Measurements from ENCODE around the gene CYP17A1.
"Not testable (repeated sequence)": the region's sequence is repeated elsewhere in the genome, so short reads cannot be mapped to it uniquely, and the experiment has no call there.

DNA sequence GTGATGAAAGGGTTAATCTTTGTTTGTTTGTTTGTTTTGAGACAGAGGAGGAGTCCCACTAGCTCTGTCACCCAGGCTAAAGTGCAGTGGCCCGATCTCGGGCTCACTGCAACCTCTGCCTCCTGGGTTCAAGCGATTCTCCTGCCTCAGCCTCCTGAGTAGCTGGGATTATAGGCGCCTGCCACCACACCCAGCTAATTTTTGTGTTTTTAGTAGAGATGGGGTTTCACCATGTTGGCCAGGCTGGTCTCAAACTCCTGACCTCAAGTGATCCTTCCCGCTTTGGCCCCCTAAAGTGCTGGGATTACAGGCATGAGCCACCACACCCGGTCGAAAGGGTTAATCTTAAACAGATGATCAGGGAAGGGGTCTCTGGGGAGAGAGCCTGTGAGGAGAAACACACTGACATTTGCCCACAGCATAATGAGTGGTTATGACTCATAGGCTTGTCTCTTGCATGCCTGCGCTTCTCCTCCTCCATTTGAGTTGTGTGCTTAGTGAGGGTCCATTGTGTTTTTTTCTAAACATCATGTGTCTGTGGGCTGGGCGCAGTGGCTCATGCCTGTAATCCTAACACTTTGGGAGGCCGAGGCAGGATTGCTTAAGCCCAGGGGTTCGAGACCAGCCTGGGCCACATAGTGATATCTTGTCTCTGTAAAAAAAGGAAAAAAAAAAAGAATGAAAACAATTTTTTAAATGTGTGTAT lies 18.7 kb upstream of the CYP17A1 start:
- TF ChIP-seq, protein P1, sequence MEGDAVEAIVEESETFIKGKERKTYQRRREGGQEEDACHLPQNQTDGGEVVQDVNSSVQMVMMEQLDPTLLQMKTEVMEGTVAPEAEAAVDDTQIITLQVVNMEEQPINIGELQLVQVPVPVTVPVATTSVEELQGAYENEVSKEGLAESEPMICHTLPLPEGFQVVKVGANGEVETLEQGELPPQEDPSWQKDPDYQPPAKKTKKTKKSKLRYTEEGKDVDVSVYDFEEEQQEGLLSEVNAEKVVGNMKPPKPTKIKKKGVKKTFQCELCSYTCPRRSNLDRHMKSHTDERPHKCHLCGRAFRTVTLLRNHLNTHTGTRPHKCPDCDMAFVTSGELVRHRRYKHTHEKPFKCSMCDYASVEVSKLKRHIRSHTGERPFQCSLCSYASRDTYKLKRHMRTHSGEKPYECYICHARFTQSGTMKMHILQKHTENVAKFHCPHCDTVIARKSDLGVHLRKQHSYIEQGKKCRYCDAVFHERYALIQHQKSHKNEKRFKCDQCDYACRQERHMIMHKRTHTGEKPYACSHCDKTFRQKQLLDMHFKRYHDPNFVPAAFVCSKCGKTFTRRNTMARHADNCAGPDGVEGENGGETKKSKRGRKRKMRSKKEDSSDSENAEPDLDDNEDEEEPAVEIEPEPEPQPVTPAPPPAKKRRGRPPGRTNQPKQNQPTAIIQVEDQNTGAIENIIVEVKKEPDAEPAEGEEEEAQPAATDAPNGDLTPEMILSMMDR (IDR thresholded peaks at IDR 0.05) = not testable (repeated sequence)
- TF ChIP-seq POLR2A (IDR thresholded peaks at IDR 0.05) = not testable (repeated sequence)

Measured in body of pancreas (tissue), 4 donors.